HepG2 (cell line): ENCODE data around the gene ATG2A. TPM values are rescaled to one million over a fixed set of nuclear protein-coding genes. Genes with fewer than 3 reads are reported as not detected.
A peak's percentile ranks its signal among the peaks of the same experiment; 100 is the strongest.

Experiments used
- DMAP1 ChIP-seq: IDR thresholded peaks from 2 replicates; pipeline ENCODE4 v1.6.1; 2016
- HIC2 ChIP-seq: sonication (generic); formaldehyde crosslinking; IDR thresholded peaks from 2 replicates; pipeline ENCODE4 v1.9.0; 2022; ENCODE audit warnings: low read depth, missing genetic modification reagents
- HNRNPL ChIP-seq: fragments of 200-400 bp; formaldehyde crosslinking; IDR thresholded peaks from 2 replicates; pipeline ENCODE4 v1.6.1; 2017; ENCODE audit warnings: mild to moderate bottlenecking, low read depth, low read length
- KDM4B ChIP-seq: sonication (generic); formaldehyde crosslinking; IDR thresholded peaks from 2 replicates; pipeline ENCODE4 v1.4.0; 2020; ENCODE audit warnings: missing genetic modification reagents
- MAZ ChIP-seq, 2 experiments: sonication (generic) in 1 of 2; formaldehyde crosslinking in 1 of 2; IDR thresholded peaks; 2 replicates each; pipeline versions ENCODE4 v1.5.0 to v1.6.1; 2012 to 2020; ENCODE audit warnings: low read depth in 2 of 2, mild to moderate bottlenecking in 2 of 2, borderline replicate concordance in 1 of 2, improper control_type of control experiment in 1 of 2, low read length in 1 of 2, missing genetic modification reagents in 1 of 2, moderate library complexity in 1 of 2
- SAP130 ChIP-seq: IDR thresholded peaks from 2 replicates; pipeline ENCODE4 v1.6.1; 2016; ENCODE audit warnings: low read depth
- TAF1 ChIP-seq: sonication (generic); formaldehyde crosslinking; IDR thresholded peaks from 2 replicates; pipeline ENCODE4 v1.4.0; 2020; ENCODE audit warnings: missing genetic modification reagents
- XRCC5 ChIP-seq: fragments of 200-400 bp; formaldehyde crosslinking; optimal IDR thresholded peaks from 2 replicates; pipeline ENCODE3; 2017; ENCODE audit warnings: mild to moderate bottlenecking, low read length
- ZNF34 ChIP-seq: sonication (generic); formaldehyde crosslinking; IDR thresholded peaks from 2 replicates; pipeline ENCODE4 v1.4.0; 2020; ENCODE audit warnings: mild to moderate bottlenecking, missing genetic modification reagents, borderline replicate concordance
- ZNF362 ChIP-seq: sonication (generic); formaldehyde crosslinking; IDR thresholded peaks from 2 replicates; pipeline ENCODE4 v1.4.0; 2020; ENCODE audit warnings: missing genetic modification reagents, mild to moderate bottlenecking, borderline replicate concordance
- ZNF550 ChIP-seq: sonication (generic); formaldehyde crosslinking; IDR thresholded peaks from 2 replicates; pipeline ENCODE4 v1.4.0; 2020; ENCODE audit warnings: mild to moderate bottlenecking, missing genetic modification reagents, borderline replicate concordance
- ZNF772 ChIP-seq: sonication (generic); formaldehyde crosslinking; IDR thresholded peaks from 2 replicates; pipeline ENCODE4 v1.5.0; 2020; ENCODE audit warnings: mild to moderate bottlenecking, missing genetic modification reagents
- ZNF788 ChIP-seq: sonication (generic); formaldehyde crosslinking; IDR thresholded peaks from 2 replicates; pipeline ENCODE4 v1.5.0; 2020; ENCODE audit warnings: mild to moderate bottlenecking, missing genetic modification reagents, borderline replicate concordance
- polyA plus RNA-seq, 8 experiments: library from polyadenylated mRNA; depleted of rRNA in 3 of 8; stranded (reverse) in 7 of 8; unstranded in 1 of 8; fragments of >200 nt; fragmentation: Illumina TruSeq in 4 of 8; extraction: Trizol in 4 of 8; gene quantifications; 2 replicates each; pipeline versions ENCODE4 v1.2.1 to v1.2.3, GENCODE V29; 2011 to 2016; ENCODE audit warnings: low read depth in 4 of 8, missing spikeins in 1 of 8, mixed read lengths in 1 of 8; ENCODE audit not compliant: insufficient read depth in 1 of 8
- total RNA-seq, 5 experiments: library from RNA; depleted of rRNA; stranded (reverse); fragments of >200 nt; fragmentation: Illumina TruSeq; extraction: Trizol; gene quantifications; 2 replicates each; pipeline ENCODE4 v1.2.3, GENCODE V29; 2016; ENCODE audit warnings: low read depth in 1 of 5
- TF ChIP-seq, protein P1 (sequence below), 2 experiments: sonication (generic) in 1 of 2; formaldehyde crosslinking in 1 of 2; IDR thresholded peaks; 2 replicates each; pipeline versions ENCODE4 v1.4.0 to v1.6.1; 2018 to 2020; ENCODE audit warnings: missing genetic modification reagents in 2 of 2, borderline replicate concordance in 1 of 2, low read depth in 1 of 2, mild to moderate bottlenecking in 1 of 2, missing biosample characterization in 1 of 2
- TF ChIP-seq, protein P2 (sequence below): IDR thresholded peaks from 2 replicates; pipeline ENCODE4 v1.6.1; 2016; ENCODE audit warnings: control low read depth
- TF ChIP-seq, protein P3 (sequence below): sonication (generic); formaldehyde crosslinking; IDR thresholded peaks from 2 replicates; pipeline ENCODE4 v1.4.0; 2020; ENCODE audit warnings: missing genetic modification reagents
- TF ChIP-seq, protein P4 (sequence below): sonication (generic); formaldehyde crosslinking; IDR thresholded peaks from 2 replicates; pipeline ENCODE4 v1.5.0; 2020; ENCODE audit warnings: mild to moderate bottlenecking, missing genetic modification reagents, moderate library complexity

ATG2A gene
- total and polyA plus RNA-seq, 2 of the 13 experiments (the other 11 are each of a cell fraction or from before 2014, with no cell fraction given): 6.7 to 8.0 TPM

DNA sequence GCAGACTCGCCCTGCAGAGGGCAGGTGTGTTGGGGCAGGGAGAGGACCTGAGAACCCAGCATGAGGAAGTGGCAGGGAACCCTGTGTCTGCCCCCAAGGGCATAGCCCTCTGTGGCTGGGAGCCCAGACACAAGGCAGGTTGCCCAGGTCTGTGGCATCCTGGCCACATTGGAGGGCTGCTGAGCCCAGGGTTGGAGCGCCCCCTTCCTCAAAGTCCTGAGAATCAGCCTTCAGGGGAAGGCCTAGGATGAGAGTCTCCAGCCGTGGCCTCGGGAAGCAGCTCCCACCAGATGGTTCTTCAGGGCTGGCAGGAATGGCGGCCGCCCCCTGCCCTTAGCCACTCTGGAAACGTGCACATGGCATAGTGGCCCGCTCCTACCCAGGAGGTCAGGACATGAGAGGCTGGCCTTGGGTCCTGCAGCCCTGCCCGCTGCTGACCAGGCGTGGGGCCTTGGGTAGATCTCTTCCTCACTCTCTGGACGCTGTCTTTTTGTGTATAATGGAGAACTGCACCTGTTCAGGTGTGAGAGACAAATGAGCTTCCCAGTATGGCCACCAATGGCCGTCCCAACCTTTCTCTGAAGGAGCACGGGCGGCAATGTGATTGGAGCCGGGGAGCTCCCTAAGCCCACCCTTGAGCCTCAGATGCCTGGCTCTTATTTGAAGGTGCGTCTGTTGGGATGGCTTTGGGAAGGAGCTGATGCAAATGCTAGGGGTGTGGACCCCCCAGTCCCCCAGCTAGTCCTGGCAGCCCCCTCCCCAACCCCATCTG, 68.0 kb downstream of the ATG2A start (continued):
- TF ChIP-seq, protein P1, sequence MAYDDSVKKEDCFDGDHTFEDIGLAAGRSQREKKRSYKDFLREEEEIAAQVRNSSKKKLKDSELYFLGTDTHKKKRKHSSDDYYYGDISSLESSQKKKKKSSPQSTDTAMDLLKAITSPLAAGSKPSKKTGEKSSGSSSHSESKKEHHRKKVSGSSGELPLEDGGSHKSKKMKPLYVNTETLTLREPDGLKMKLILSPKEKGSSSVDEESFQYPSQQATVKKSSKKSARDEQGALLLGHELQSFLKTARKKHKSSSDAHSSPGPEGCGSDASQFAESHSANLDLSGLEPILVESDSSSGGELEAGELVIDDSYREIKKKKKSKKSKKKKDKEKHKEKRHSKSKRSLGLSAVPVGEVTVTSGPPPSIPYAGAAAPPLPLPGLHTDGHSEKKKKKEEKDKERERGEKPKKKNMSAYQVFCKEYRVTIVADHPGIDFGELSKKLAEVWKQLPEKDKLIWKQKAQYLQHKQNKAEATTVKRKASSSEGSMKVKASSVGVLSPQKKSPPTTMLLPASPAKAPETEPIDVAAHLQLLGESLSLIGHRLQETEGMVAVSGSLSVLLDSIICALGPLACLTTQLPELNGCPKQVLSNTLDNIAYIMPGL (CRISPR knock-in tag; IDR thresholded peaks at IDR 0.05; ENCODE audit: borderline replicate concordance in 1 of 2, low read depth in 1 of 2): 0 out of 4 replicates have a peak, but pooled peaks of 1 of the 2 experiments have one; percentile 55
- TF ChIP-seq ZNF34 (CRISPR knock-in tag) (no peak), MAZ (IDR thresholded peaks at IDR 0.05; ENCODE audit: borderline replicate concordance, low read depth, low read length) (no peak), MAZ (CRISPR knock-in tag; IDR thresholded peaks at IDR 0.05; ENCODE audit: low read depth) (0 out of 2 replicates have a peak, but pooled peaks have one; percentile 6), HIC2 (CRISPR knock-in tag) (peak; percentile 38; the same call in 1 of the 2 replicates), KDM4B (CRISPR knock-in tag) (0 out of 2 replicates have a peak, but pooled peaks have one; percentile 31), ZNF788 (CRISPR knock-in tag) (peak; percentile 42; the same call in 1 of the 2 replicates), DMAP1 (CRISPR knock-in tag) (no peak), ZNF550 (CRISPR knock-in tag) (no peak), TAF1 (0 out of 2 replicates have a peak, but pooled peaks have one; percentile 19), ZNF772 (CRISPR knock-in tag) (peak; percentile 16; the same call in 1 of the 2 replicates), HNRNPL (0 out of 2 replicates have a peak, but pooled peaks have one; percentile 63), XRCC5 (peak; percentile 36), ZNF362 (CRISPR knock-in tag) (no peak), SAP130 (CRISPR knock-in tag) (peak; percentile 51)
- TF ChIP-seq, protein P2, sequence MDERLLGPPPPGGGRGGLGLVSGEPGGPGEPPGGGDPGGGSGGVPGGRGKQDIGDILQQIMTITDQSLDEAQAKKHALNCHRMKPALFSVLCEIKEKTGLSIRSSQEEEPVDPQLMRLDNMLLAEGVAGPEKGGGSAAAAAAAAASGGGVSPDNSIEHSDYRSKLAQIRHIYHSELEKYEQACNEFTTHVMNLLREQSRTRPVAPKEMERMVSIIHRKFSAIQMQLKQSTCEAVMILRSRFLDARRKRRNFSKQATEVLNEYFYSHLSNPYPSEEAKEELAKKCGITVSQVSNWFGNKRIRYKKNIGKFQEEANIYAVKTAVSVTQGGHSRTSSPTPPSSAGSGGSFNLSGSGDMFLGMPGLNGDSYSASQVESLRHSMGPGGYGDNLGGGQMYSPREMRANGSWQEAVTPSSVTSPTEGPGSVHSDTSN (CRISPR knock-in tag): no peak
- TF ChIP-seq, protein P3, sequence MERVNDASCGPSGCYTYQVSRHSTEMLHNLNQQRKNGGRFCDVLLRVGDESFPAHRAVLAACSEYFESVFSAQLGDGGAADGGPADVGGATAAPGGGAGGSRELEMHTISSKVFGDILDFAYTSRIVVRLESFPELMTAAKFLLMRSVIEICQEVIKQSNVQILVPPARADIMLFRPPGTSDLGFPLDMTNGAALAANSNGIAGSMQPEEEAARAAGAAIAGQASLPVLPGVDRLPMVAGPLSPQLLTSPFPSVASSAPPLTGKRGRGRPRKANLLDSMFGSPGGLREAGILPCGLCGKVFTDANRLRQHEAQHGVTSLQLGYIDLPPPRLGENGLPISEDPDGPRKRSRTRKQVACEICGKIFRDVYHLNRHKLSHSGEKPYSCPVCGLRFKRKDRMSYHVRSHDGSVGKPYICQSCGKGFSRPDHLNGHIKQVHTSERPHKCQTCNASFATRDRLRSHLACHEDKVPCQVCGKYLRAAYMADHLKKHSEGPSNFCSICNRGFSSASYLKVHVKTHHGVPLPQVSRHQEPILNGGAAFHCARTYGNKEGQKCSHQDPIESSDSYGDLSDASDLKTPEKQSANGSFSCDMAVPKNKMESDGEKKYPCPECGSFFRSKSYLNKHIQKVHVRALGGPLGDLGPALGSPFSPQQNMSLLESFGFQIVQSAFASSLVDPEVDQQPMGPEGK (CRISPR knock-in tag): 0 out of 2 replicates have a peak, but pooled peaks have one; percentile 16
- TF ChIP-seq, protein P4, sequence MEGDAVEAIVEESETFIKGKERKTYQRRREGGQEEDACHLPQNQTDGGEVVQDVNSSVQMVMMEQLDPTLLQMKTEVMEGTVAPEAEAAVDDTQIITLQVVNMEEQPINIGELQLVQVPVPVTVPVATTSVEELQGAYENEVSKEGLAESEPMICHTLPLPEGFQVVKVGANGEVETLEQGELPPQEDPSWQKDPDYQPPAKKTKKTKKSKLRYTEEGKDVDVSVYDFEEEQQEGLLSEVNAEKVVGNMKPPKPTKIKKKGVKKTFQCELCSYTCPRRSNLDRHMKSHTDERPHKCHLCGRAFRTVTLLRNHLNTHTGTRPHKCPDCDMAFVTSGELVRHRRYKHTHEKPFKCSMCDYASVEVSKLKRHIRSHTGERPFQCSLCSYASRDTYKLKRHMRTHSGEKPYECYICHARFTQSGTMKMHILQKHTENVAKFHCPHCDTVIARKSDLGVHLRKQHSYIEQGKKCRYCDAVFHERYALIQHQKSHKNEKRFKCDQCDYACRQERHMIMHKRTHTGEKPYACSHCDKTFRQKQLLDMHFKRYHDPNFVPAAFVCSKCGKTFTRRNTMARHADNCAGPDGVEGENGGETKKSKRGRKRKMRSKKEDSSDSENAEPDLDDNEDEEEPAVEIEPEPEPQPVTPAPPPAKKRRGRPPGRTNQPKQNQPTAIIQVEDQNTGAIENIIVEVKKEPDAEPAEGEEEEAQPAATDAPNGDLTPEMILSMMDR (CRISPR knock-in tag): peak; percentile 77
